GM23248 (cell line): ENCODE data around the gene HCN2. TPM values are rescaled to one million over a fixed set of nuclear protein-coding genes. Genes with fewer than 3 reads are reported as not detected.

Experiments used
- DNase-seq: peaks from one replicate; pipeline ENCODE4 v3.0.0-alpha.2; 2015
- H2AFZ ChIP-seq: fragments of 200-600 bp; sonication (generic); 2 replicates; pipeline ENCODE4 v1.6.1; 2016; ENCODE audit warnings: antibody characterized with exemption
- H3F3A ChIP-seq: fragments of 200-600 bp; sonication (generic); 2 replicates; pipeline ENCODE4 v1.6.1; 2016; ENCODE audit warnings: mild to moderate bottlenecking, antibody characterized with exemption, mixed run types; ENCODE audit not compliant: insufficient read depth
- H3K27ac ChIP-seq: fragments of 200-600 bp; sonication (generic); 2 replicates; pipeline ENCODE4 v1.5.1; 2016; ENCODE audit warnings: mild to moderate bottlenecking
- H3K27me3 ChIP-seq: fragments of 200-600 bp; sonication (generic); replicated peaks from 2 replicates; pipeline ENCODE4 v1.6.1; 2016; ENCODE audit warnings: mild to moderate bottlenecking; ENCODE audit not compliant: insufficient read depth
- H3K36me3 ChIP-seq: fragments of 200-600 bp; sonication (generic); 2 replicates; pipeline ENCODE4 v1.6.1; 2016; ENCODE audit warnings: low read depth, mild to moderate bottlenecking
- H3K4me1 ChIP-seq: fragments of 200-600 bp; sonication (generic); 2 replicates; pipeline ENCODE4 v1.6.1; 2016; ENCODE audit warnings: mild to moderate bottlenecking; ENCODE audit not compliant: insufficient read depth
- H3K4me2 ChIP-seq: fragments of 200-600 bp; sonication (generic); one replicate; pipeline ENCODE4 v1.6.1; 2016; ENCODE audit warnings: mild to moderate bottlenecking; ENCODE audit not compliant: unreplicated experiment
- H3K4me3 ChIP-seq: fragments of 200-600 bp; sonication (generic); 2 replicates; pipeline ENCODE4 v1.5.1; 2016; ENCODE audit warnings: mild to moderate bottlenecking
- H3K79me2 ChIP-seq: fragments of 200-600 bp; sonication (generic); 2 replicates; pipeline ENCODE4 v1.6.1; 2016; ENCODE audit warnings: mild to moderate bottlenecking; ENCODE audit not compliant: insufficient read depth
- H3K9ac ChIP-seq: fragments of 200-600 bp; sonication (generic); 2 replicates; pipeline ENCODE4 v1.6.1; 2016; ENCODE audit warnings: mild to moderate bottlenecking
- H3K9me2 ChIP-seq: fragments of 200-600 bp; sonication (generic); 2 replicates; pipeline ENCODE4 v1.6.1; 2016; ENCODE audit warnings: mixed run types, mild to moderate bottlenecking, moderate library complexity; ENCODE audit not compliant: insufficient read depth
- H3K9me3 ChIP-seq: fragments of 200-600 bp; sonication (generic); one replicate; pipeline ENCODE4 v1.6.1; 2017; ENCODE audit warnings: low read depth
- H4K20me1 ChIP-seq: fragments of 200-600 bp; sonication (generic); 2 replicates; pipeline ENCODE4 v1.6.0; 2016; ENCODE audit not compliant: insufficient read depth
- EZH2 ChIP-seq: fragments of 200-600 bp; sonication (generic); IDR thresholded peaks from 2 replicates; pipeline ENCODE4 v1.6.1; 2018; ENCODE audit warnings: antibody characterized with exemption, mild to moderate bottlenecking; ENCODE audit not compliant: insufficient read depth, poor library complexity, severe bottlenecking
- EZH2phosphoT487 ChIP-seq: fragments of 200-600 bp; sonication (generic); IDR thresholded peaks from 2 replicates; pipeline ENCODE4 v1.6.1; 2018; ENCODE audit warnings: antibody characterized with exemption, moderate library complexity, mild to moderate bottlenecking, low read depth; ENCODE audit not compliant: insufficient read depth
- WGBS, 2 experiments: methylation state at CpG; one replicate each; pipeline ENCODE4 v1.1.6; 2015 to 2017; ENCODE audit warnings: low lambda C conversion rate in 2 of 2, low coverage in 1 of 2; ENCODE audit errors: missing lambda C conversion rate in 2 of 2; 5-methylcytosine and 5-hydroxymethylcytosine counted together
- in situ Hi-C: fragments of 300-500 bp; cut with MboI; formaldehyde crosslinking; loops from 2 replicates; pipeline ENCODE4 v1.15.0; 2020
- polyA plus RNA-seq: library from polyadenylated mRNA; unstranded; fragments of >200 nt; fragmentation: Nextera tagmentation; extraction: Ambion mirVana; gene quantifications from 2 replicates; pipeline ENCODE4 v1.2.1, GENCODE V29; 2016
- total RNA-seq: library from RNA; depleted of rRNA; stranded (reverse); fragments of >200 nt; shearing (Covaris generic); gene quantifications from 2 replicates; pipeline ENCODE4 v1.2.3, GENCODE V29; 2014

HCN2 gene
- total and polyA plus RNA-seq, 2 experiments from 2014 or later, result 0.14 to 3.1 TPM

DNA sequence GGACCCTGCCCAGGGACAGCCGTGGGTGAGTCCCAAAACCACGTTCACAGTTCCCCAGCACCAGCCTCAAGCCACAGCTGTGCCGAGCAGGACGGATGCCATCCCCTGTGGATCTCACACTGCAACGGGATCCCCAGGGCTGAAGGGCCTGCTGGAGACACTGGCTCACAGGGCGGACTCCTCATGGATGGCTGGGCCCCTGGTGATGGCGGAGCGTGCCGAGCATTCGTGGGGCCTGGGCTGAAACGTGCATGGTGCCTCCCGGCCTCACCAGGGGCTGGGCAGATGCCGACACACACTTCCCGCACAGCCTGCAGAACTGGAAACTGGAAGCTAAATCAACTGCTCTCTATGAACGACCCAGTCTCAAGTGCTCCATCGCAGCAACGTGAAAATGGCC, 63.7 kb downstream of the HCN2 start:
- Histone ChIP-seq H3K9ac (no peak overlapping the region), H3K9me2 (no peaks in the 10 kb centered on the region), H3K4me2 (no peak overlapping the region), H3K79me2 (peaks cover 97% of the 10 kb centered on the region), H3K27ac (no peak overlapping the region), H3K4me3 (no peak overlapping the region), H3K9me3 (no peaks in the 10 kb centered on the region), H3F3A (no peaks in the 10 kb centered on the region), H3K4me1 (peaks cover 3% of the 10 kb centered on the region; the same call in 1 of the 2 replicates), H3K27me3 (no peaks in the 10 kb centered on the region), H2AFZ (no peak overlapping the region), H4K20me1 (no peaks in the 10 kb centered on the region), H3K36me3 (no peaks in the 10 kb centered on the region)
- WGBS, 2 experiments, result 89 to 91% methylated on average over 16 to 17 of the region's 17 CpGs
- DNase-seq, result no peak
- TF ChIP-seq EZH2, result no peak
- in situ Hi-C loops, result no loop called here

- WGBS, 2 experiments, result 72 to 80% methylated on average over 17 of the region's 17 CpGs
These were observed 66.0 kb downstream of the HCN2 start for GRCh38 chr19:655691-656090.

DNA sequence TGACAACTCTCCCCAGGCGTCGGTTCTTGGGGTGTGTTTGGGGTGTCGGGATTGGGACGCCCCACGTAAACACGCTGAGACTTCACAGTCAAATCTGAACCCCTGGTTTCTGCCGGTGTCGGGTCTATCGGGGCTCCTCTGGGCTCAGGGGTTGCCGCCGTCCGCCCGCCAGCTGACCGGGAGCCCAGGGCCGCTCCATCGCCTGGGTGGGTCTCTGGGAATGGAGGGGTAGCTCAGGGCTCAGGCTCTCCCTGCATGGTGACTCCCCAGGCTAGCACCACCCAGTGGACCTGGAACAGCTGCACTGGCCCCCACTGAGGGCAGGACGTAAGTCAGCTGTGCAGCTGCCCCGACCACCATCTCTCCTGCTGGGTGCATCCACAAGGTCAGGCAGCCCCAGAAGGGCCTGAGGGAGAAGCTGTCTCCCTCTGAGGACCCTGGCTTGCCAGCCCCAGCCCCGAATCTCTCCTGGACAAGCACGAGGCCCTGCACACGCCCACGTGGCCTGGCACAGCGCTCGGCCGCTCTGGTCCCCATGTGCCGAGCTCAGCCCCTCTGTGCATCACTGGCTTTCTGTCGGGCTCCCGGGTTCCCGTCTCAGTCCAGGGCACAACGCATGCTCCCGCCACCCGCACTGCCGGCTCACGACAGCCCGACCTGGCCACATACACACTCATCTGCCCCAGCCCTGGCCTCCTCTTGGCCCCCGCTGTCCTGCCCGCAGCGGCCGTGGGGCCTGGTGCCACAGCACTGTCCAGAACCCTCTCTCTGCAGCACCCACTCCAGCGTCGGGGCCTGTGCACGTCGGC, 67.3 kb downstream of the HCN2 start:
- Histone ChIP-seq H3F3A (peaks cover 10% of the 10 kb centered on the region; the same call in 1 of the 2 replicates), H3K27ac (no peak overlapping the region), H3K9ac (no peak overlapping the region), H3K4me1 (peaks cover 25% of the 10 kb centered on the region), H3K79me2 (peaks cover 98% of the 10 kb centered on the region), H3K4me2 (no peak overlapping the region), H3K36me3 (no peaks in the 10 kb centered on the region), H3K9me2 (no peaks in the 10 kb centered on the region), H4K20me1 (no peaks in the 10 kb centered on the region), H3K27me3 (no peaks in the 10 kb centered on the region), H2AFZ (no peak overlapping the region), H3K9me3 (no peaks in the 10 kb centered on the region), H3K4me3 (no peak overlapping the region)
- TF ChIP-seq EZH2phosphoT487 (no peak), EZH2 (no peak)
- WGBS, 2 experiments, result 89 to 91% methylated on average over 31 to 43 of the region's 43 CpGs
- in situ Hi-C loops, result no loop called here
- no peak for DNase-seq

More at GRCh38 chr19:655691-656090, 66.0 kb downstream of the HCN2 start:
- no peak for DNase-seq
- H3K4me1 ChIP-seq, result peaks cover 19% of the 10 kb centered on the region
- no peaks in the 10 kb centered on the region for H3K27me3 ChIP-seq
- no peaks in the 10 kb centered on the region for H3K9me2 ChIP-seq
- no peak overlapping the region for H3K4me2 ChIP-seq
- H3F3A ChIP-seq, result peaks cover 8% of the 10 kb centered on the region; the same call in 1 of the 2 replicates
- no peak overlapping the region for H3K27ac ChIP-seq
- peaks cover 98% of the 10 kb centered on the region for H3K79me2 ChIP-seq
- no peak overlapping the region for H3K4me3 ChIP-seq
- H3K9me3 ChIP-seq, result no peaks in the 10 kb centered on the region
- no peak overlapping the region for H3K9ac ChIP-seq
- H4K20me1 ChIP-seq, result no peaks in the 10 kb centered on the region
- no peaks in the 10 kb centered on the region for H3K36me3 ChIP-seq
- in situ Hi-C loops, result no loop called here
- TF ChIP-seq EZH2 (no peak), EZH2phosphoT487 (no peak)
- H2AFZ ChIP-seq, result no peak overlapping the region

DNA sequence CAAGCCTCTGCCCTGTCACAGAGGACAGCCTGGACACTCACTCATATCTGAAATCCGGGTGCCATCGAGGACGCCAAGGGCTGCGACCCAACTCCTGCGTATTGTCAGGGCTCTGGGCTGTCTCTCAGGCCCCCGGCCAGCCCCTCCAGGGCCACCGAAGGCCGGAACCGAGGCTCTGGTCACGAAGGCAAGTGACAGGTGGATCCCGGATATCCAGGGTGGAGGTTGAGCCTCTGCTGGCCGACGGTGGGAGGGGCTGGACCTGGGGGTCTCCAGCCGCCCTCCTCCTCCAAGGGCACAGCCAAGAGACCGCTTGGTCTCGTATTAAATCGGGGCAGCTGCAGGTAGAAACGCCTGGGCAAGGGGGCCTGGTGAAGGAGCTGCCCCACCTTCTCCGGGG, 67.9 kb downstream of the HCN2 start:
- no peak for DNase-seq
- in situ Hi-C loops, result no loop called here
- TF ChIP-seq EZH2, result no peak
- no peak for TF ChIP-seq EZH2phosphoT487
- no peak overlapping the region for H2AFZ ChIP-seq
- peaks cover 98% of the 10 kb centered on the region for H3K79me2 ChIP-seq
- H3K27me3 ChIP-seq, result no peaks in the 10 kb centered on the region
- no peaks in the 10 kb centered on the region for H3K36me3 ChIP-seq
- peaks cover 10% of the 10 kb centered on the region; the same call in 1 of the 2 replicates for H3F3A ChIP-seq
- no peaks in the 10 kb centered on the region for H3K9me3 ChIP-seq
- WGBS, 2 experiments, result 75 to 86% methylated on average over 18 to 19 of the region's 19 CpGs
- no peak overlapping the region for H3K4me2 ChIP-seq
- H3K4me3 ChIP-seq, result no peak overlapping the region
- no peak overlapping the region for H3K27ac ChIP-seq
- peaks cover 25% of the 10 kb centered on the region for H3K4me1 ChIP-seq
- H3K9ac ChIP-seq, result no peak overlapping the region
- no peaks in the 10 kb centered on the region for H3K9me2 ChIP-seq
- H4K20me1 ChIP-seq, result no peaks in the 10 kb centered on the region
